HG02763 (cell line): ENCODE results near the gene KIF25.

ENCODE experiments used
- ATAC-seq: cut with Tn5 transposase; IDR thresholded peaks from one replicate; pipeline ENCODE4 v1.9.1; 2021; ENCODE audit warnings: mild to moderate bottlenecking, moderate library complexity; ENCODE audit not compliant: unreplicated experiment

Gene KIF25

GRCh38 chr6:167997642-167998041 lies at the start of gene KIF25:
TSS of gene KIF25 (plus strand) at chr6:167997671. CDS start at chr6:168029586, 31,915 bp downstream.
- ATAC-seq: no peak

- no peak for ATAC-seq
Measured at GRCh38 chr6:167947716-167948115, 49.8 kb upstream of the KIF25 start.

- no peak for ATAC-seq
Measured at GRCh38 chr6:167948716-167949115, 48.8 kb upstream of the KIF25 start.

- no peak for ATAC-seq
Measured at GRCh38 chr6:167949121-167949684, 48.3 kb upstream of the KIF25 start.

GRCh38 chr6:167951781-167952511 lies 45.5 kb upstream of the KIF25 start:
- ATAC-seq: no peak

- no peak for ATAC-seq
Measured at GRCh38 chr6:167952512-167952859, 45.0 kb upstream of the KIF25 start.

- ATAC-seq: no peak
Measured at GRCh38 chr6:167953551-167953950, 43.9 kb upstream of the KIF25 start.

- ATAC-seq: no peak
Measured at GRCh38 chr6:167954151-167954550, 43.3 kb upstream of the KIF25 start.

- no peak for ATAC-seq
Measured at GRCh38 chr6:167956491-167956890, 41.0 kb upstream of the KIF25 start.

- ATAC-seq: no peak
Measured at GRCh38 chr6:167956983-167957492, 40.4 kb upstream of the KIF25 start.

GRCh38 chr6:167957626-167958025 lies 39.8 kb upstream of the KIF25 start:
- no peak for ATAC-seq

- no peak for ATAC-seq
Measured at GRCh38 chr6:167960579-167960978, 36.9 kb upstream of the KIF25 start.

- ATAC-seq: no peak
Measured at GRCh38 chr6:167962711-167963110, 34.8 kb upstream of the KIF25 start.

- ATAC-seq: no peak
Measured at GRCh38 chr6:167963589-167964057, 33.8 kb upstream of the KIF25 start.

GRCh38 chr6:167965592-167966539 lies 31.6 kb upstream of the KIF25 start:
- no peak for ATAC-seq

- ATAC-seq: no peak
Measured at GRCh38 chr6:167966540-167966905, 30.9 kb upstream of the KIF25 start.

- ATAC-seq: no peak
Measured at GRCh38 chr6:167968091-167968490, 29.4 kb upstream of the KIF25 start.

- no peak for ATAC-seq
Measured at GRCh38 chr6:167970230-167970629, 27.2 kb upstream of the KIF25 start.

GRCh38 chr6:167972193-167972592 lies 25.3 kb upstream of the KIF25 start:
- no peak for ATAC-seq

GRCh38 chr6:167973148-167973885 lies 24.2 kb upstream of the KIF25 start:
- no peak for ATAC-seq
